ENCODE results near the gene ADAT3.
"Not testable (repeated sequence)": the region's sequence is repeated elsewhere in the genome, so short reads cannot be mapped to it uniquely, and the experiment has no call there.

The ADAT3 gene

GRCh38 chr19:1882786-1883692 is 22.2 kb upstream of the ADAT3 start:
- no peak for DNase-seq (ENCODE audit: low spot score)

- no peak for DNase-seq (ENCODE audit: low spot score)
Observed at GRCh38 chr19:1883784-1884183, 21.4 kb upstream of the ADAT3 start.

GRCh38 chr19:1884291-1884718 is 20.9 kb upstream of the ADAT3 start:
- no peak for DNase-seq (ENCODE audit: low spot score)

DNA sequence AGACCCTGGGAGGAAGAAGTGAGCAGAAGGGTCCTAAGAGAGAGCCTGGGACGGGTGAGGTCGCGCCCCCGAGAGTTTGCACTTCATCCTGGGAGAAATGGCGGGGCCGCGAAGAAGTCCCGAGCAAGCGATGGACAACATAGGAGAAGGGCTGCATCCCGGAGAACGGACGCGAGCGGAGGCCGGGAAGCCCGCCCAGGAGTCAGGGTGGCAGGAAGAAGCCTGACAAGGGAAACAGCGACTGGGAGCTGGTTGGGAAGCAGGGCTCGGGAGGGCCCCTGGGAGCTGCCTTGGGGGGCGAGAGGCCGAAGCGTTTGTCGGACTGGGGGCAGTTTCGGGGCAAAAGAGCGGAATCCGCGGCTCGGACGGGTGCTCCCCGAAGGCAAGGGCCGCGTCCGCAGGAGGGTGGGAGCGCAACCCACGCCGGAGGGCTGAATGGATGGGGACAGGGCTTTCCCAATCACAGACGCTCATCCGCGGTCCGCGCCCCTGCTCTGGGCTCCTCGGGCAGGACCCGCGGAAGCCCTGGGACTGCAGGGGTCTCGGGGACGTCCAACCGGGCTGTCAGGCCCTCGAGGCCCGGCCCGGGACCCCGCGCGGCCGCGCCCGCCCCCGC is 20.4 kb upstream of the ADAT3 start:
- no peak for DNase-seq (ENCODE audit: low spot score)

DNA sequence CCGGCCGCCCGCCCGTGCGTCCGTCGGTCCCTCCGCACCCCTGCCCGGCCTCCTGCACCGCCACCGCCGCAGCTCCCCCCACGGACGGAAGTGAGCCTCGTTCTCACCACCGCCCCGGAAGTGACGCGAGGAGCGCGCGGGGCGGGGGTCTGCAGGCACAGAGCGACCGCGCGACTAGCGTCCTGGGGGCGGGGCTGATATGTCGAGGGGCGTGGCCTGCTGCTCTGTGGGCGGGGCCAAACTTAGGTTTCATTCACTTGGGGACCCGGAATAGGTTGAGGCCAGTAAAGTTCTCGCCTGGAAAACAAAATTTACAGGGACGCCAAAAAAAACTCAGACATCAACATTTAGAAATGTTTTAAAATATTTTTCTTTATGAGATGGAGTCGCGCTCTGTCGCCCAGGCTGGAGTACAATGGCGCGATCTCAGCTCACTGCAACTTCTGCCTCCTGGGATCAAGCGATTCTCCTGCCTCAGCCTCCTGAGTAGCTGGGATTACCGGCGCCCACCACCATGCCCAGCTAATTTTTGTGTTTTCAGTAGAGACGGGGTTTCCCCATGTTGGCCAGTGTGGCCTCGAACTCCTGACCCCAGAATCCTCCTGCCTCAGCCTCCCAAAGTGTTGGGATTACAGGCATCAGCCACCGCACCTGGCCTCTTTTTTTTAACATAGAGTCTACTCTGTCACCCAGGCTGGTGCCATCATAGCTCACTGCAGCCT is 19.6 kb upstream of the ADAT3 start, which contains the start of gene ABHD17A:
TSS of gene ABHD17A (minus strand) at position 99 of the 722 bp plus-strand sequence. CDS start 3,930 bp downstream, outside the sequence.
- peak; percentile 92 for DNase-seq (ENCODE audit: low spot score)

DNA sequence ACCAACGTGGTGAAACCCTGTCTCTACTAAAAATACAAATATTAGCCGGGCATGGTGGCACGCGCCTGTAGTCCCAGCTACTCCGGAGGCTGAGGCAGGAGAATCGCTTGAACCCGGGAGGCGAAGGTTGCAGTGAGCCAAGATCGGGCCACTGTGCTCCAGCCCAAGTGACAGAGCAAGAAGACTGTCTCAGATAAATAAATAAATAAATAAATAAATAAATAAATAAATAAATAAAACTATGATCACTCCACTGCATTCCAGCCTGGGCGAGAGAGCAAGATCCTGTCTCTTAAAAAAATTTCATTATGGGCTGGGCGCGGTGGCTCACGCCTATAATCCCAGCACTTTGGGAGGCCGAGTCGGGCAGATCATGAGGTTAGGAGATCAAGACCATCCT is 18.8 kb upstream of the ADAT3 start:
- not testable (repeated sequence) for DNase-seq (ENCODE audit: low spot score)

- DNase-seq (ENCODE audit: low spot score): no peak
Observed at GRCh38 chr19:1888385-1888784, 16.8 kb upstream of the ADAT3 start.

DNA sequence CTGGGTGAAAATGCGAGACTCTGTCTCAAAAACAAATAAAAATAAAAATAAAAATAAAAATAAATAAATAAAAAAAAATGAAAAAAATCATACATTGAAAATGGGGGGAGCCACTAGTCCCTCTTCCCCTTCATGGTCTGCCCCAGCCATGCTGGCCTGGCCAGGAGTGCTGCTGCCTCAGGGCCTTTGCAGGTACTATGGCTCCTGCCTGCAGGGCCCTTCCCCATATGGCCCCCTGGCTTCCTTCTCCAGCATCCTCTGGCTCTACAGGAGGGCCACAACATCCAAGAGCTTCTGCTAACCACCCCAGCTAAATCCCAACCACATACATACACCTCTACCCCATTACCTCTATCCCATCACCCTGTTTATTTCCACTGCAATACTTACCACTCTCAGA is 15.3 kb upstream of the ADAT3 start:
- no peak for DNase-seq (ENCODE audit: low spot score)

DNA sequence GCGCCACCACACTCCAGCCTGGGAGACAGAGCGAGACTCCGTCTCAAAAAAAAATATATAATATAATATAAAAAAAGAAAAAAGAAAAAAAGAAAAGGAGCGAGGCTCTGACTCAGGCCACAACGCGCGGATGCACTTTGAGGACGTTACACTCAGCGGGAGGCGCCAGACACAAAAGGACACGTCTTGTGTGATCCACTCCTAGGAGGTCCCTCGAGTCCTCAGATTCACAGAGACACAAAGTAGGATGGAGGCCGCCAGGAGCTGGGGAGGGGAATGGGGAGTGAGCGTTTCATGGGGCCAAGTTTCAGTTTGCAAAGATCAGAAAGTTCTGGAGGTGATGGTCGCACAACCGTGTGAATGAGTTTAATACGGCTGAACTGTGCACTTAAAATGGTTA is 11.4 kb upstream of the ADAT3 start:
- no peak for DNase-seq (ENCODE audit: low spot score)

DNA sequence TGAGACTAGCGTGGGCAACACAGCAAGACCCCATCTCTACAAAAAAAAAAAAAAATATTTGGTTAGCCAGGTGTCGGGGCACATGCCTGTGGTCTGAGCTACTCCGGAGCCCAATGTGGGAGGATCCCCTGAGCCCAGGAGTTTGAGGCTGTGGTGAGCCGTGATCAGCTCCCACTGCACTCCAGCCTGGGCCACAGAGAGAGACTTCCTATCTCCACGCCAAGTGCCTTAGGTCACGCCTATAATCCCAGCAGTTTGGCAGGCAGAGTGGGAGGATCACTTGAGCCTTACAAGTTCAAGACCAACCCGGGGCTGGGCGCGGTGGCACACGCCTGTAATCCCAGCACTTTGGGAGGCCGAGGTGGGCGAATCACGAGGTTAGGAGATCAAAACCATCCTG is 8.7 kb upstream of the ADAT3 start:
- no peak for DNase-seq (ENCODE audit: low spot score)

DNA sequence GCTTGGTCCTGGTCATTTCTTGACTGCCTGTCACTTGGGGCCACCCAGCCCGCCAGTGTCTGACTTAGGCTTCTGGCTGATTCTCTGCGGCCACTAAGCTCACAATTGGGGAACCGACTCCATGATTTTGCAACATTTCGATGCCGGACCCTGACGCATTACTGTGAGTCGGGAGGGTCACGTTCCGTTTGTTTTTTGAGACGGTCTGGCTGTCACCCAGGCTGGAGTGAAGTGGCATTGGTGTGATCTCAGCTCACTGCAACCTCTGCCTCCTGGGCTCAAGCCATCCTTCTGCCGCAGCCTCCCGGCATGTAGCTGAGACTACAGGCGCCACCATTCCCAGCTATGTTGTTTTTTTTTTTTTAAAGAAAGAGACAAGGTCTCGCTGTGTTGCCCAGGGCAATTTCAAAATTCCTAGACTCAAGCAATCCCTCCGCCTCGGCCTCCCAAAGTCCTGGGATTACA is 3.2 kb upstream of the ADAT3 start:
- DNase-seq (ENCODE audit: low spot score): no peak

DNA sequence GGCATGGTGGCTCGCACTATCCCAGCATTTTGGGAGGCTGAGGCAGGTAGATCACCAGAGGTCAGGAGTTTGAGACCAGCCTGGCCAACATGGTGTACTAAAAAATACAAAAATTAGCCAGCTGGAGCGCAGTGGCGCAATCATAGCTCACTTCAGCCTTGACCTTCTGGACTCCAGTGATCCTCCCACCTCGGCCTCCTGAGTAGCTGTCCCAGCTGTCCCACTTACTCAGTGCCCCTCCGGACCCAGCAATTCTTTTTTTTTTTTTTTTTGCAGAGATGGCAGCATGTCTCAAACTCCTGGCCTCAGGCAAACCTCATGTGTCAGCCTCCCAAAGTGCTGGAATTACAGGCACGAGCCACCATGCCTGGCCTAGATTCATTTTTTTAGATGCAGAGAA is 2.3 kb upstream of the ADAT3 start:
- DNase-seq (ENCODE audit: low spot score): no peak

- no peak for DNase-seq (ENCODE audit: low spot score)
Observed at GRCh38 chr19:1904860-1905109, 414 bp upstream of the ADAT3 start.

DNA sequence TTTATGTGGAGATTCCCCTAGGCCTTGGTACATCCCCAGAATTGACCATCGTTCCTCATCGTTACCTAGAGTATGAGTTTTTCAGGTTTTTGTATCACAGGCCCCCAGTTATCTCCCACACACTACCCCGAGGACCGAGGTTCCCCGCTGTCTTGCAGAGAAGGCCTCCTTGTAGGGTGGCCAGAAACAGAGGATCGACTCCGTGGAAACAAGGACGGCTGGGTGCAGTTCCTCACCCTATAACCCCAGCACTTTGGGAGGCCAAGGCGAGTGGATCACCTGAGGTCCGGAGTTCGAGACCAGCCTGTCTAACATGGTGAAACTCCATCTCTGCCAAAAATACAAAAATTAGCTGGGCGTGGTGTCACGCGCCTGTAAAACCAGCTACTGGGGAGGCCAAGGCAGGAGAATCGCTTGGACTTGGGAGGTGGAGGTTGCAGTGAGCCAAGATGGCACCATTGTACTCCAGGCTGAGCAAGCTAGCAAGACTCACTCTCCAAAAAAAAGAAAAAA is 720 bp downstream of the ADAT3 start:
- DNase-seq (ENCODE audit: low spot score): no peak

- DNase-seq (ENCODE audit: low spot score): no peak
Observed at GRCh38 chr19:1906985-1907562, 1.9 kb downstream of the ADAT3 start.

DNA sequence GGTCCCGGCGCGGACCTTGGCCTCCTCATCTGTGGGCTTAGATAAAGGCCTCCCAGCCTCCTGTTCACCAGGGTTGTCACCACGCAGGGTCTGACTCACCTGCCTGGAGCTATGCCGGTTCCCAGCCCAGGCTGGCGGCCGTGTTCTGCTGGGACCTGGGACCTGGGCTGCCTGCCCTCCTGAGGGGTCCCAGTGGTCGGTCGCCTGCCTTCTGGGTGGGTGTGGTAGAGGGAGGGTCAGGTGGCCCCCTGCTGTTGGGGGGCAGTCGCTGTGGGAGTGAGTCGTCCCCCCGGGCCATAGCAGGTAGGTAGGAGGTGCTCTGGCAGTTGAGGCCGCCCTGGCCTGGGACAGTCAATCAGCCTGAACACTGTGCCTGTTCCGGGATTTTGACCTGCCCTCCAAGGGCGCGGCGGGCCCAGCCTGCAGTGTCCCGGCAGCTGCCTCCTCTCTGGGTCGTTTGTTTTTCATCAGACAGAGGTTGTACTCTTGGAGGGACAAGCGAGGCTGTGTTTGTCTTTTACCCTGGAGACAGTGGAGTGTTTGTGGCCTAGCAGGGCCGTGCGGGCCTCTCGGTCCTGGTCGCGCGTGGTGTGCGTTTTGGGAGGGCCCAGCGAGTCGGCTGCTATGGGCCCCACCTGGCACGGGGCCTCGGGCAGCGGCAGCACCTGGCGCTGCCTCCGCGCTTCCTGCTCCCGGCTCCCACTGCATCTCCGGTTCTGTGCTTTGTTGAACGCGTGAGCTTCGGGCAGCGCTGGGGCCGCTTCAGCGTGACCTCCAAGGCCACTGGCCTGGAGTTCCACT is 2.6 kb downstream of the ADAT3 start:
- peak; percentile 72 for DNase-seq (ENCODE audit: low spot score)

GRCh38 chr19:1908364-1908678 is 3.1 kb downstream of the ADAT3 start:
- no peak for DNase-seq (ENCODE audit: low spot score)

- DNase-seq (ENCODE audit: low spot score): no peak
Observed at GRCh38 chr19:1909761-1910080, 4.5 kb downstream of the ADAT3 start.

DNA sequence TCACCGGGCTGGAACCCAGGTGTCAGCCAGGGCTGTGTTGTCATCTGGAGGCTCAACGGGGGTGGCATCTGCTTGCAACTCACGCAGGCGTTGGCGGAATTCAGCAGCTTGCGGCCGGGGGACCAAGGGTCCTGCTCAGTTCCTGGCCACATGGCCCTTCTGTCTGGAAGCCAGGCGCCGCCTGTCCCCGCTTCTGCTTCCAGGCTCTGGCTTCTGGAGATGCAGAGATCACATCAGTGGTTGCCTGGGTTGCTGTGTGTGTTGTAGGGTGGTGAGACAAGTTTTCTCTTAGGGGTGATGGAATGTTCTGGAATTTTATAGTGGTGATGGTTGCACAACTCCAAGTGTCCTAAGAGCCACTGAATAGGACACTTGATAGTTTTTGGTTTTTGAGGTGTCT is 5.0 kb downstream of the ADAT3 start:
- no peak for DNase-seq (ENCODE audit: low spot score)

DNA sequence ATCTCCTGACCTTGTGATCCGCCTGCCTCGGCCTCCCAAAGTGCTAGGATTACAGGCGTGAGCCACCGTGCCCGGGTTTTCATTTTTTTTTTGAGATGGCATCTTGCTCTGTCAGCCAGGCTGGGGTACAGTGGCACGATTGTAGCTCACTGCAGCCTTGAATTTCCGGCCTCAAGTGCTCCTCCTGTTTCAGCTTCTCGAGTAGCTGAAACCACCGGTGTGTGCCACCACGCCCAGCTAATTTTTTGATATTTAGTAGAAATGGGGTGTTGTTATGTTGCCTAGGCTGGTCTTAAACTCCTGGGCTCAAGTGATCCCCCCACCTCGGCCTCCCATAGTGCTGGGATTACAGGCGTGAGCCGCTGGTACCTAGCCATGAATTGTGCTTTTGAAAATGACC is 5.9 kb downstream of the ADAT3 start:
- DNase-seq (ENCODE audit: low spot score): no peak

GRCh38 chr19:1911995-1912394 is 6.8 kb downstream of the ADAT3 start:
- no peak for DNase-seq (ENCODE audit: low spot score)

All from kidney tubule cell (primary cell).